H9 (cell line): ENCODE measurements around the gene GM2A. TPM values are rescaled to one million over a fixed set of nuclear protein-coding genes. Genes with fewer than 3 reads are reported as not detected.

Experiments used
- DNase-seq: peaks from one replicate; pipeline ENCODE4 v3.0.0-alpha.2; 2017
- H2AFZ ChIP-seq: one replicate; pipeline ENCODE4 v1.6.1; 2013; ENCODE audit warnings: mild to moderate bottlenecking, low read length, control low read depth, moderate library complexity
- H2AK5ac ChIP-seq: 2 replicates; pipeline ENCODE4 v1.6.1; 2013; ENCODE audit warnings: low read length, control low read depth, mixed read lengths; ENCODE audit not compliant: insufficient read length
- H2BK120ac ChIP-seq: one replicate; pipeline ENCODE4 v1.6.1; 2013; ENCODE audit warnings: low read depth, mild to moderate bottlenecking, low read length, control low read depth, inconsistent platforms; ENCODE audit not compliant: poor library complexity, severe bottlenecking
- H2BK12ac ChIP-seq: 2 replicates; pipeline ENCODE4 v1.6.1; 2013; ENCODE audit warnings: low read length, control low read depth, mixed read lengths, low read depth; ENCODE audit not compliant: insufficient read length
- H2BK15ac ChIP-seq: 2 replicates; pipeline ENCODE4 v1.6.1; 2013; ENCODE audit warnings: low read depth, low read length, control low read depth
- H2BK20ac ChIP-seq: one replicate; pipeline ENCODE4 v1.6.1; 2013; ENCODE audit warnings: low read depth, mild to moderate bottlenecking, low read length, control low read depth, inconsistent platforms; ENCODE audit not compliant: poor library complexity, severe bottlenecking
- H2BK5ac ChIP-seq: 2 replicates; pipeline ENCODE4 v1.6.1; 2013; ENCODE audit warnings: low read length, control low read depth, mixed read lengths; ENCODE audit not compliant: insufficient read length
- H3K14ac ChIP-seq: 2 replicates; pipeline ENCODE4 v1.6.1; 2013; ENCODE audit warnings: low read length, control low read depth; ENCODE audit not compliant: insufficient read depth
- H3K18ac ChIP-seq: 2 replicates; pipeline ENCODE4 v1.6.1; 2013; ENCODE audit warnings: low read depth, mild to moderate bottlenecking, mixed read lengths, low read length, control low read depth; ENCODE audit not compliant: insufficient read length
- H3K23ac ChIP-seq: 2 replicates; pipeline ENCODE4 v1.6.1; 2013; ENCODE audit warnings: low read length, control low read depth, mixed read lengths, low read depth; ENCODE audit not compliant: insufficient read length
- H3K23me2 ChIP-seq: 2 replicates; pipeline ENCODE4 v1.6.1; 2013; ENCODE audit warnings: low read depth, mild to moderate bottlenecking, mixed read lengths, low read length, control low read depth; ENCODE audit not compliant: insufficient read length, poor library complexity, severe bottlenecking
- H3K27ac ChIP-seq: 2 replicates; pipeline ENCODE4 v1.5.1; 2013; ENCODE audit warnings: low read length, control low read depth, mixed read lengths, low read depth; ENCODE audit not compliant: insufficient read length
- H3K27me3 ChIP-seq: 2 replicates; pipeline ENCODE4 v1.6.1; 2013; ENCODE audit warnings: low read length, control low read depth, inconsistent platforms; ENCODE audit not compliant: insufficient read depth
- H3K4ac ChIP-seq: 2 replicates; pipeline ENCODE4 v1.6.1; 2013; ENCODE audit warnings: low read depth, mild to moderate bottlenecking, control low read depth, inconsistent platforms, low read length, moderate library complexity
- H3K4me1 ChIP-seq: 2 replicates; pipeline ENCODE4 v1.6.1; 2013; ENCODE audit warnings: low read length, control low read depth, inconsistent platforms; ENCODE audit not compliant: insufficient read depth
- H3K4me2 ChIP-seq: 2 replicates; pipeline ENCODE4 v1.6.1; 2013; ENCODE audit warnings: low read length, control low read depth, mixed read lengths; ENCODE audit not compliant: insufficient read length, insufficient read depth
- H3K56ac ChIP-seq: 2 replicates; pipeline ENCODE4 v1.6.1; 2013; ENCODE audit warnings: low read depth, mild to moderate bottlenecking, mixed read lengths, low read length, control low read depth; ENCODE audit not compliant: insufficient read length
- H3K79me1 ChIP-seq: 2 replicates; pipeline ENCODE4 v1.6.1; 2013; ENCODE audit warnings: low read depth, mild to moderate bottlenecking, moderate library complexity, low read length, control low read depth, inconsistent platforms; ENCODE audit not compliant: insufficient read depth, poor library complexity, severe bottlenecking
- H3K79me2 ChIP-seq: 2 replicates; pipeline ENCODE4 v1.6.1; 2013; ENCODE audit warnings: low read length, control low read depth, inconsistent platforms; ENCODE audit not compliant: insufficient read depth
- H3K9ac ChIP-seq: 2 replicates; pipeline ENCODE4 v1.6.1; 2013; ENCODE audit warnings: low read length, control low read depth, mixed read lengths; ENCODE audit not compliant: insufficient read length; ENCODE audit errors: extremely low read depth
- H3K9me3 ChIP-seq: one replicate; pipeline ENCODE4 v1.6.1; 2013; ENCODE audit warnings: low read depth, low read length, inconsistent platforms; ENCODE audit not compliant: control insufficient read depth
- H3T11ph ChIP-seq: one replicate; pipeline ENCODE4 v1.6.1; 2013; ENCODE audit warnings: mild to moderate bottlenecking, low read length, control low read depth, inconsistent platforms
- H4K20me1 ChIP-seq: one replicate; pipeline ENCODE4 v1.6.1; 2013; ENCODE audit not compliant: control insufficient read depth, insufficient read length, insufficient read depth
- H4K5ac ChIP-seq: 2 replicates; pipeline ENCODE4 v1.6.1; 2013; ENCODE audit warnings: low read depth, mild to moderate bottlenecking, mixed read lengths, low read length, control low read depth; ENCODE audit not compliant: insufficient read length
- H4K8ac ChIP-seq: replicated peaks from 2 replicates; pipeline ENCODE4 v1.6.1; 2013; ENCODE audit warnings: low read length, control low read depth, mixed read lengths, low read depth; ENCODE audit not compliant: insufficient read length
- H4K91ac ChIP-seq: 2 replicates; pipeline ENCODE4 v1.6.1; 2013; ENCODE audit warnings: low read depth, mild to moderate bottlenecking, moderate library complexity, mixed read lengths, low read length, control low read depth; ENCODE audit not compliant: insufficient read length
- H3K27ac Mint-ChIP-seq, 3 experiments: 2 replicates in 2 of 3; 3 replicates in 1 of 3; pipeline ENCODE4 v1.8.0; 2020 to 2021; ENCODE audit warnings: mixed read lengths in 3 of 3, mild to moderate bottlenecking in 1 of 3, moderate library complexity in 1 of 3
- H3K27me3 Mint-ChIP-seq: 2 replicates; pipeline ENCODE4 v1.8.0; 2021; ENCODE audit warnings: low read depth, mild to moderate bottlenecking, moderate library complexity, mixed read lengths
- H3K36me3 Mint-ChIP-seq, 3 experiments: 2 replicates in 2 of 3; 3 replicates in 1 of 3; pipeline ENCODE4 v1.8.0; 2020 to 2021; ENCODE audit warnings: low read depth in 3 of 3, mixed read lengths in 3 of 3; ENCODE audit not compliant: insufficient read depth in 1 of 3
- H3K4me1 Mint-ChIP-seq, 2 experiments: 2 replicates each; pipeline ENCODE4 v1.8.0; 2020; ENCODE audit warnings: mixed read lengths in 2 of 2
- H3K4me3 Mint-ChIP-seq, 2 experiments: 2 replicates in 1 of 2; 3 replicates in 1 of 2; pipeline ENCODE4 v1.8.0; 2020 to 2021; ENCODE audit warnings: mild to moderate bottlenecking in 2 of 2, mixed read lengths in 2 of 2, moderate library complexity in 1 of 2
- H3K9me3 Mint-ChIP-seq, 2 experiments: 2 replicates in 1 of 2; 3 replicates in 1 of 2; pipeline ENCODE4 v1.8.0; 2020; ENCODE audit warnings: mild to moderate bottlenecking in 2 of 2, mixed read lengths in 2 of 2, moderate library complexity in 1 of 2
- CTCF ChIP-seq: fragments of 200-600 bp; sonication (generic); conservative IDR thresholded peaks from 3 replicates; pipeline ENCODE4 v1.8.0; 2021; ENCODE audit warnings: antibody characterized with exemption, mild to moderate bottlenecking
- WGBS: extraction: QIAGEN DNeasy Blood & Tissue Kit; methylation state at CpG from one replicate; pipeline ENCODE4 v1.1.7; 2013; ENCODE audit warnings: missing lambda C conversion rate, low lambda C conversion rate, mixed read lengths; ENCODE audit not compliant: insufficient read length; ENCODE audit errors: extremely low coverage; 5-methylcytosine and 5-hydroxymethylcytosine counted together
- total RNA-seq: library from RNA; stranded (reverse); gene quantifications from 2 replicates; pipeline ENCODE4 v1.2.1, GENCODE V29; 2021

Gene GM2A
- total RNA-seq, 1 experiment from 2014 or later = 27.8 TPM

GRCh38 chr5:151218177-151218576 lies 34.8 kb upstream of the GM2A start:
- Mint-ChIP-seq H3K4me1 (peaks cover 14 to 19% of the 10 kb centered on the region in 2 experiments), H3K4me3 (no peak overlapping the region), H3K27ac (no peak overlapping the region), H3K9me3 (no peaks in the 10 kb centered on the region), H3K27me3 (peaks cover 12% of the 10 kb centered on the region), H3K36me3 (peaks cover 0 to 2% (median 0%) of the 10 kb centered on the region in 3 experiments; a peak in 1 of 7 replicates)
- no peak overlapping the region for H2BK120ac ChIP-seq
- no peaks in the 10 kb centered on the region for H3K27me3 ChIP-seq
- H4K91ac ChIP-seq = no peak overlapping the region
- no peak overlapping the region for H2BK12ac ChIP-seq
- H3K4me2 ChIP-seq = no peak overlapping the region
- no peak overlapping the region for H2AFZ ChIP-seq
- peaks cover 2% of the 10 kb centered on the region; the same call in 1 of the 2 replicates for H3K4me1 ChIP-seq
- WGBS = no CpG with 5 or more reads among the region's 6 CpGs
- no peak overlapping the region for H2BK15ac ChIP-seq
- H3K14ac ChIP-seq = no peak overlapping the region
- H4K5ac ChIP-seq = no peak overlapping the region
- H3K79me1 ChIP-seq = no peaks in the 10 kb centered on the region
- H3K27ac ChIP-seq = no peak overlapping the region
- no peak for TF ChIP-seq CTCF
- H3K9ac ChIP-seq = no peak overlapping the region
- H2AK5ac ChIP-seq = no peak overlapping the region
- H3K18ac ChIP-seq = no peak overlapping the region
- H3K56ac ChIP-seq = no peak overlapping the region
- H3K23ac ChIP-seq = no peak overlapping the region
- no peak overlapping the region for H4K8ac ChIP-seq
- no peaks in the 10 kb centered on the region for H3K9me3 ChIP-seq
- H3K79me2 ChIP-seq = no peaks in the 10 kb centered on the region
- no peak overlapping the region for H3K4ac ChIP-seq
- H3K23me2 ChIP-seq = no peaks in the 10 kb centered on the region
- H3T11ph ChIP-seq = no peak overlapping the region
- H2BK5ac ChIP-seq = no peak overlapping the region
- DNase-seq = no peak
- H4K20me1 ChIP-seq = no peaks in the 10 kb centered on the region
- no peak overlapping the region for H2BK20ac ChIP-seq
